ENCODE measurements around the gene PTPRM. TPM values are rescaled to one million over a fixed set of nuclear protein-coding genes. Genes with fewer than 3 reads are reported as not detected.

The PTPRM gene
- total RNA-seq, 1 experiment from 2014 or later: 11.1 TPM

DNA sequence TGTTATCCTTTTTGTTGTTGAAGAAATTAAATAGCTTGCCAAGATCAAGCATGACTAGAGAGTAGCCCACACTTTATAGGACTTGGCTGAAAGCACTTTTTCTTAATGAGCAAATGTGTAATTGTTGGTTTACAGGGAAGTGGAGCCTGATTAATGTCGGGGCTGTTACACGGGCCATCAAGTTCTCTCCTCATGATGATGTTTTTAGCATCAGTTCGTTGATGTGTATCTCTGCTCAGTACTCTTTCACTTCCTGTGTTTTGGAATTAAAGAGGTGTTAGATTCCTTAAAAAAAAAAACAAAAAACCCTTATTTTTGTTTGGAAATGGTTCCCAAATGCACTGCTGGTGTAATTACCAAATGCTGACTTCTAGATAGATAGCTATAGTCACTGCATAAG lies 114.2 kb downstream of the PTPRM start (continued):
- TF ChIP-seq, protein P1, sequence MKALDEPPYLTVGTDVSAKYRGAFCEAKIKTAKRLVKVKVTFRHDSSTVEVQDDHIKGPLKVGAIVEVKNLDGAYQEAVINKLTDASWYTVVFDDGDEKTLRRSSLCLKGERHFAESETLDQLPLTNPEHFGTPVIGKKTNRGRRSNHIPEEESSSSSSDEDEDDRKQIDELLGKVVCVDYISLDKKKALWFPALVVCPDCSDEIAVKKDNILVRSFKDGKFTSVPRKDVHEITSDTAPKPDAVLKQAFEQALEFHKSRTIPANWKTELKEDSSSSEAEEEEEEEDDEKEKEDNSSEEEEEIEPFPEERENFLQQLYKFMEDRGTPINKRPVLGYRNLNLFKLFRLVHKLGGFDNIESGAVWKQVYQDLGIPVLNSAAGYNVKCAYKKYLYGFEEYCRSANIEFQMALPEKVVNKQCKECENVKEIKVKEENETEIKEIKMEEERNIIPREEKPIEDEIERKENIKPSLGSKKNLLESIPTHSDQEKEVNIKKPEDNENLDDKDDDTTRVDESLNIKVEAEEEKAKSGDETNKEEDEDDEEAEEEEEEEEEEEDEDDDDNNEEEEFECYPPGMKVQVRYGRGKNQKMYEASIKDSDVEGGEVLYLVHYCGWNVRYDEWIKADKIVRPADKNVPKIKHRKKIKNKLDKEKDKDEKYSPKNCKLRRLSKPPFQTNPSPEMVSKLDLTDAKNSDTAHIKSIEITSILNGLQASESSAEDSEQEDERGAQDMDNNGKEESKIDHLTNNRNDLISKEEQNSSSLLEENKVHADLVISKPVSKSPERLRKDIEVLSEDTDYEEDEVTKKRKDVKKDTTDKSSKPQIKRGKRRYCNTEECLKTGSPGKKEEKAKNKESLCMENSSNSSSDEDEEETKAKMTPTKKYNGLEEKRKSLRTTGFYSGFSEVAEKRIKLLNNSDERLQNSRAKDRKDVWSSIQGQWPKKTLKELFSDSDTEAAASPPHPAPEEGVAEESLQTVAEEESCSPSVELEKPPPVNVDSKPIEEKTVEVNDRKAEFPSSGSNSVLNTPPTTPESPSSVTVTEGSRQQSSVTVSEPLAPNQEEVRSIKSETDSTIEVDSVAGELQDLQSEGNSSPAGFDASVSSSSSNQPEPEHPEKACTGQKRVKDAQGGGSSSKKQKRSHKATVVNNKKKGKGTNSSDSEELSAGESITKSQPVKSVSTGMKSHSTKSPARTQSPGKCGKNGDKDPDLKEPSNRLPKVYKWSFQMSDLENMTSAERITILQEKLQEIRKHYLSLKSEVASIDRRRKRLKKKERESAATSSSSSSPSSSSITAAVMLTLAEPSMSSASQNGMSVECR (CRISPR knock-in tag; IDR thresholded peaks at IDR 0.05; ENCODE audit: borderline replicate concordance): no peak
- TF ChIP-seq FOXP1 (CRISPR knock-in tag; IDR thresholded peaks at IDR 0.05; ENCODE audit: borderline replicate concordance): no peak
- no peak for TF ChIP-seq FOXJ3 (CRISPR knock-in tag; IDR thresholded peaks at IDR 0.05; ENCODE audit: borderline replicate concordance)
- TF ChIP-seq, protein P2, sequence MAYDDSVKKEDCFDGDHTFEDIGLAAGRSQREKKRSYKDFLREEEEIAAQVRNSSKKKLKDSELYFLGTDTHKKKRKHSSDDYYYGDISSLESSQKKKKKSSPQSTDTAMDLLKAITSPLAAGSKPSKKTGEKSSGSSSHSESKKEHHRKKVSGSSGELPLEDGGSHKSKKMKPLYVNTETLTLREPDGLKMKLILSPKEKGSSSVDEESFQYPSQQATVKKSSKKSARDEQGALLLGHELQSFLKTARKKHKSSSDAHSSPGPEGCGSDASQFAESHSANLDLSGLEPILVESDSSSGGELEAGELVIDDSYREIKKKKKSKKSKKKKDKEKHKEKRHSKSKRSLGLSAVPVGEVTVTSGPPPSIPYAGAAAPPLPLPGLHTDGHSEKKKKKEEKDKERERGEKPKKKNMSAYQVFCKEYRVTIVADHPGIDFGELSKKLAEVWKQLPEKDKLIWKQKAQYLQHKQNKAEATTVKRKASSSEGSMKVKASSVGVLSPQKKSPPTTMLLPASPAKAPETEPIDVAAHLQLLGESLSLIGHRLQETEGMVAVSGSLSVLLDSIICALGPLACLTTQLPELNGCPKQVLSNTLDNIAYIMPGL (CRISPR knock-in tag; IDR thresholded peaks at IDR 0.05): no peak
- TF ChIP-seq, protein P3, sequence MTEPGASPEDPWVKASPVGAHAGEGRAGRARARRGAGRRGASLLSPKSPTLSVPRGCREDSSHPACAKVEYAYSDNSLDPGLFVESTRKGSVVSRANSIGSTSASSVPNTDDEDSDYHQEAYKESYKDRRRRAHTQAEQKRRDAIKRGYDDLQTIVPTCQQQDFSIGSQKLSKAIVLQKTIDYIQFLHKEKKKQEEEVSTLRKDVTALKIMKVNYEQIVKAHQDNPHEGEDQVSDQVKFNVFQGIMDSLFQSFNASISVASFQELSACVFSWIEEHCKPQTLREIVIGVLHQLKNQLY (CRISPR knock-in tag; IDR thresholded peaks at IDR 0.05): no peak
- TF ChIP-seq, protein P4, sequence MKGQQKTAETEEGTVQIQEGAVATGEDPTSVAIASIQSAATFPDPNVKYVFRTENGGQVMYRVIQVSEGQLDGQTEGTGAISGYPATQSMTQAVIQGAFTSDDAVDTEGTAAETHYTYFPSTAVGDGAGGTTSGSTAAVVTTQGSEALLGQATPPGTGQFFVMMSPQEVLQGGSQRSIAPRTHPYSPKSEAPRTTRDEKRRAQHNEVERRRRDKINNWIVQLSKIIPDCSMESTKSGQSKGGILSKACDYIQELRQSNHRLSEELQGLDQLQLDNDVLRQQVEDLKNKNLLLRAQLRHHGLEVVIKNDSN (CRISPR knock-in tag; IDR thresholded peaks at IDR 0.05): no peak
- TF ChIP-seq, protein P5, sequence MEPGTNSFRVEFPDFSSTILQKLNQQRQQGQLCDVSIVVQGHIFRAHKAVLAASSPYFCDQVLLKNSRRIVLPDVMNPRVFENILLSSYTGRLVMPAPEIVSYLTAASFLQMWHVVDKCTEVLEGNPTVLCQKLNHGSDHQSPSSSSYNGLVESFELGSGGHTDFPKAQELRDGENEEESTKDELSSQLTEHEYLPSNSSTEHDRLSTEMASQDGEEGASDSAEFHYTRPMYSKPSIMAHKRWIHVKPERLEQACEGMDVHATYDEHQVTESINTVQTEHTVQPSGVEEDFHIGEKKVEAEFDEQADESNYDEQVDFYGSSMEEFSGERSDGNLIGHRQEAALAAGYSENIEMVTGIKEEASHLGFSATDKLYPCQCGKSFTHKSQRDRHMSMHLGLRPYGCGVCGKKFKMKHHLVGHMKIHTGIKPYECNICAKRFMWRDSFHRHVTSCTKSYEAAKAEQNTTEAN (CRISPR knock-in tag; IDR thresholded peaks at IDR 0.05): no peak

DNA sequence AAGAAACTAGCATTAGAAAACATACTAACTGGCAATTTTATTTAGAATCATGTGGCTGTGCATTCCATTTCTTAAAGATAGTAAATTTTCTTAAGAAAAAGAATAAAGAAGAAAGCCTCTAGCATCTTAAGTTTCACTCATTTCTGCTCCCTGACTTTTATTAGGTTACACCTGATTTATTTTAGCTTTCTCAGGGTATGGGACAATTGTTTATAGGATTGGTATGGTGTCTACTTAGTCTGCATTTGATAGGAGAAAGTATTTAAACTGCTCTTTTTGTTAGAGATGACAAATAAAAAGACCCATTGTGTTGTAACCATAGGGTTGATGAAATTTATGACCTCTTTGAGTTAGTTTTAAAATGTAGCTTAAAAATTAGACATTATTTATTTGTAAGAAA lies 115.2 kb downstream of the PTPRM start:
- H3K27me3 Mint-ChIP-seq (ENCODE audit: low read depth): no peaks in the 10 kb centered on the region
- no peaks in the 10 kb centered on the region for H3K9me3 Mint-ChIP-seq
- DNase-seq (ENCODE audit: low spot score) (no peak), ATAC-seq (no peak)
- H3K4me3 Mint-ChIP-seq: no peak overlapping the region
- ChIA-PET CTCF (no interaction called here), POLR2A (no interaction called here)
- H3K4me1 Mint-ChIP-seq: peaks cover 30% of the 10 kb centered on the region
- no peak overlapping the region; the same call in 1 of the 2 replicates for H3K27ac Mint-ChIP-seq
- H3K36me3 Mint-ChIP-seq: no peaks in the 10 kb centered on the region
- TF ChIP-seq ZNF219 (CRISPR knock-in tag; IDR thresholded peaks at IDR 0.05; ENCODE audit: borderline replicate concordance) (no peak), NR3C1 (CRISPR knock-in tag; conservative IDR thresholded peaks at IDR 0.05; ENCODE audit: low read depth) (no peak), PRRX2 (CRISPR knock-in tag; IDR thresholded peaks at IDR 0.05) (no peak), ZNF121 (CRISPR knock-in tag; IDR thresholded peaks at IDR 0.05) (no peak), TCF7 (CRISPR knock-in tag; IDR thresholded peaks at IDR 0.05; ENCODE audit: low read depth) (no peak), MXD4 (CRISPR knock-in tag; IDR thresholded peaks at IDR 0.05; ENCODE audit: borderline replicate concordance) (no peak), NFATC4 (CRISPR knock-in tag; IDR thresholded peaks at IDR 0.05) (no peak), SP1 (CRISPR knock-in tag; conservative IDR thresholded peaks at IDR 0.05) (no peak)
- TF ChIP-seq, protein P6, sequence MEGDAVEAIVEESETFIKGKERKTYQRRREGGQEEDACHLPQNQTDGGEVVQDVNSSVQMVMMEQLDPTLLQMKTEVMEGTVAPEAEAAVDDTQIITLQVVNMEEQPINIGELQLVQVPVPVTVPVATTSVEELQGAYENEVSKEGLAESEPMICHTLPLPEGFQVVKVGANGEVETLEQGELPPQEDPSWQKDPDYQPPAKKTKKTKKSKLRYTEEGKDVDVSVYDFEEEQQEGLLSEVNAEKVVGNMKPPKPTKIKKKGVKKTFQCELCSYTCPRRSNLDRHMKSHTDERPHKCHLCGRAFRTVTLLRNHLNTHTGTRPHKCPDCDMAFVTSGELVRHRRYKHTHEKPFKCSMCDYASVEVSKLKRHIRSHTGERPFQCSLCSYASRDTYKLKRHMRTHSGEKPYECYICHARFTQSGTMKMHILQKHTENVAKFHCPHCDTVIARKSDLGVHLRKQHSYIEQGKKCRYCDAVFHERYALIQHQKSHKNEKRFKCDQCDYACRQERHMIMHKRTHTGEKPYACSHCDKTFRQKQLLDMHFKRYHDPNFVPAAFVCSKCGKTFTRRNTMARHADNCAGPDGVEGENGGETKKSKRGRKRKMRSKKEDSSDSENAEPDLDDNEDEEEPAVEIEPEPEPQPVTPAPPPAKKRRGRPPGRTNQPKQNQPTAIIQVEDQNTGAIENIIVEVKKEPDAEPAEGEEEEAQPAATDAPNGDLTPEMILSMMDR (IDR thresholded peaks at IDR 0.05): no peak
- TF ChIP-seq, protein P7, sequence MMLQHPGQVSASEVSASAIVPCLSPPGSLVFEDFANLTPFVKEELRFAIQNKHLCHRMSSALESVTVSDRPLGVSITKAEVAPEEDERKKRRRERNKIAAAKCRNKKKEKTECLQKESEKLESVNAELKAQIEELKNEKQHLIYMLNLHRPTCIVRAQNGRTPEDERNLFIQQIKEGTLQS (CRISPR knock-in tag; conservative IDR thresholded peaks at IDR 0.05): no peak
- TF ChIP-seq, protein P3 (CRISPR knock-in tag; IDR thresholded peaks at IDR 0.05): no peak
- TF ChIP-seq, protein P8, sequence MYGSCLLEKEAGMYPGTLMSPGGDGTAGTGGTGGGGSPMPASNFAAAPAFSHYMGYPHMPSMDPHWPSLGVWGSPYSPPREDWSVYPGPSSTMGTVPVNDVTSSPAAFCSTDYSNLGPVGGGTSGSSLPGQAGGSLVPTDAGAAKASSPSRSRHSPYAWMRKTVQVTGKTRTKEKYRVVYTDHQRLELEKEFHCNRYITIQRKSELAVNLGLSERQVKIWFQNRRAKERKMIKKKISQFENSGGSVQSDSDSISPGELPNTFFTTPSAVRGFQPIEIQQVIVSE (CRISPR knock-in tag; IDR thresholded peaks at IDR 0.05; ENCODE audit: borderline replicate concordance): no peak
- TF ChIP-seq, protein P2 (CRISPR knock-in tag; IDR thresholded peaks at IDR 0.05): no peak
- TF ChIP-seq, protein P9, sequence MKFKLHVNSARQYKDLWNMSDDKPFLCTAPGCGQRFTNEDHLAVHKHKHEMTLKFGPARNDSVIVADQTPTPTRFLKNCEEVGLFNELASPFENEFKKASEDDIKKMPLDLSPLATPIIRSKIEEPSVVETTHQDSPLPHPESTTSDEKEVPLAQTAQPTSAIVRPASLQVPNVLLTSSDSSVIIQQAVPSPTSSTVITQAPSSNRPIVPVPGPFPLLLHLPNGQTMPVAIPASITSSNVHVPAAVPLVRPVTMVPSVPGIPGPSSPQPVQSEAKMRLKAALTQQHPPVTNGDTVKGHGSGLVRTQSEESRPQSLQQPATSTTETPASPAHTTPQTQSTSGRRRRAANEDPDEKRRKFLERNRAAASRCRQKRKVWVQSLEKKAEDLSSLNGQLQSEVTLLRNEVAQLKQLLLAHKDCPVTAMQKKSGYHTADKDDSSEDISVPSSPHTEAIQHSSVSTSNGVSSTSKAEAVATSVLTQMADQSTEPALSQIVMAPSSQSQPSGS (CRISPR knock-in tag; IDR thresholded peaks at IDR 0.05; ENCODE audit: borderline replicate concordance, low read depth): no peak
